Activated CD4-positive, alpha-beta T cell treated with anti-CD3 and anti-CD28 coated beads, Interleukin-2, Interleukin-4, amounts not matched to agents 100 ng/mL and 50 ng/mL, durations not matched to agents 16 hours and 8 hours (primary cell): ENCODE data around the gene SH3RF3.
"Not testable (repeated sequence)": the region's sequence is repeated elsewhere in the genome, so short reads cannot be mapped to it uniquely, and the experiment has no call there.

ENCODE experiments used
- DNase-seq: peaks from one replicate; pipeline ENCODE4 v3.0.0-alpha.2; 2020; ENCODE audit warnings: low spot score

Gene SH3RF3

GRCh38 chr2:109159096-109159495 lies 30.1 kb downstream of the SH3RF3 start:
- DNase-seq: no peak

GRCh38 chr2:109160714-109161440 lies 31.9 kb downstream of the SH3RF3 start:
- DNase-seq: no peak

GRCh38 chr2:109162367-109162766 lies 33.4 kb downstream of the SH3RF3 start:
- not testable (repeated sequence) for DNase-seq

- DNase-seq: no peak
Observed at GRCh38 chr2:109162999-109163398, 34.0 kb downstream of the SH3RF3 start.

- DNase-seq: no peak
Observed at GRCh38 chr2:109164311-109164710, 35.3 kb downstream of the SH3RF3 start.

GRCh38 chr2:109164739-109165221 lies 35.8 kb downstream of the SH3RF3 start:
- no peak for DNase-seq

GRCh38 chr2:109166811-109167210 lies 37.8 kb downstream of the SH3RF3 start:
- no peak for DNase-seq

- DNase-seq: no peak
Observed at GRCh38 chr2:109168086-109168485, 39.1 kb downstream of the SH3RF3 start.

GRCh38 chr2:109168716-109169115 lies 39.7 kb downstream of the SH3RF3 start:
- DNase-seq: no peak

- no peak for DNase-seq
Observed at GRCh38 chr2:109170645-109171044, 41.6 kb downstream of the SH3RF3 start.

GRCh38 chr2:109171444-109172334 lies 42.7 kb downstream of the SH3RF3 start:
- DNase-seq: no peak

GRCh38 chr2:109172556-109173105 lies 43.6 kb downstream of the SH3RF3 start:
- DNase-seq: no peak

GRCh38 chr2:109173311-109174171 lies 44.5 kb downstream of the SH3RF3 start:
- DNase-seq: no peak

GRCh38 chr2:109174214-109174613 lies 45.2 kb downstream of the SH3RF3 start:
- no peak for DNase-seq

GRCh38 chr2:109174626-109175349 lies 45.8 kb downstream of the SH3RF3 start:
- no peak for DNase-seq

GRCh38 chr2:109175350-109175678 lies 46.3 kb downstream of the SH3RF3 start:
- no peak for DNase-seq

GRCh38 chr2:109176928-109177327 lies 47.9 kb downstream of the SH3RF3 start:
- DNase-seq: no peak

GRCh38 chr2:109177635-109178034 lies 48.6 kb downstream of the SH3RF3 start:
- no peak for DNase-seq

- DNase-seq: no peak
Observed at GRCh38 chr2:109178968-109179367, 50.0 kb downstream of the SH3RF3 start.

GRCh38 chr2:109180786-109181185 lies 51.8 kb downstream of the SH3RF3 start:
- no peak for DNase-seq

GRCh38 chr2:109182426-109182825 lies 53.4 kb downstream of the SH3RF3 start:
- DNase-seq: no peak
